ENCODE measurements around the gene STOML2. TPM values are rescaled to one million over a fixed set of nuclear protein-coding genes. Genes with fewer than 3 reads are reported as not detected.

The STOML2 gene
- total and polyA plus RNA-seq, 2 donors (not counting 3 experiments of a cell fraction or from before 2014, with no cell fraction given): 144 to 187 TPM

DNA sequence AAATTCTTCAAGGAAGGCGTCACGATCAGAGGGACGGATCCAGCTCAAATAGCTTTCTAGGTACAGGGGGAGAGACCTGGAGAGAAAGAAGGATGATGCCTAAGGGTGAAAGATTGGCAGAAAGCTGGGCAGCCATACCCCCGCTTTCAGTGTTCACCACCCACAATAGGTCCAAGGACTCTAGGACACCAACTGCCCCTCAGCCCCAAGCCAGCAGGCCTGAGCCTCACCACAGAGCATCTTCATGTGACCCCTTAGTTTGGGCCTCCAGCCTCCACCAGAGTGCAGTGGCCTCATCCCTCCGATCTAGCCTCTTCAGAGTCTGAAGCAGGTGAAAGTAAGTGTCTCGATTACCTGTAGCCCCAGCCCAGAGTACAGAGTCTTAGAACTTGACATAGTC, 28.8 kb downstream of the STOML2 start:
- H3K4me3 ChIP-seq (replicated peaks in 1 of 3; ENCODE audit: insufficient read depth in 1 of 3, low read depth in 1 of 3, low read length in 3 of 3): no peak overlapping the region
- H3K79me2 ChIP-seq (ENCODE audit: control insufficient read depth, insufficient read depth, low read length): peaks cover 53% of the 10 kb centered on the region
- no peaks in the 10 kb centered on the region for H3K9me3 ChIP-seq (replicated peaks; ENCODE audit: control insufficient read depth, insufficient read depth, low read length)
- POLR2A ChIA-PET: no interaction called here
- dilution Hi-C loops (cut with MboI; ENCODE audit: extremely low pct_ligation_motif_present, low sequenced_read_pairs): no loop called here
- no peak overlapping the region for H3K9ac ChIP-seq (replicated peaks; ENCODE audit: extremely low read depth, insufficient read depth, low read length)
- peaks cover 0 to 9% of the 10 kb centered on the region in 2 experiments for H3K36me3 ChIP-seq (ENCODE audit: control insufficient read depth in 2 of 2, extremely low read depth in 1 of 2, insufficient read depth in 2 of 2, low read length in 2 of 2)
- intact Hi-C loops (cut with micrococcal nuclease): no loop called here
- no TSS peak for BruUV-seq (replicated peaks)
- no peak overlapping the region for H3K27ac ChIP-seq (ENCODE audit: insufficient read depth, low read depth, low read length)
- no peaks in the 10 kb centered on the region for H3K27me3 ChIP-seq (ENCODE audit: control insufficient read depth in 2 of 2, insufficient read depth in 2 of 2, low read length in 2 of 2)
- FAIRE-seq: no peak
- H3K4me2 ChIP-seq (ENCODE audit: insufficient read depth, low read length): no peak overlapping the region
- peaks cover 6% of the 10 kb centered on the region for H4K20me1 ChIP-seq (replicated peaks; ENCODE audit: control insufficient read depth, extremely low read depth, insufficient read depth, low read length)
- TF ChIP-seq MYC (IDR thresholded peaks at IDR 0.05; ENCODE audit: low read depth, low read length) (no peak), EZH2 (IDR thresholded peaks at IDR 0.05; ENCODE audit: borderline replicate concordance, low read depth, low read length, severe bottlenecking) (no peak), GATA2 (IDR thresholded peaks at IDR 0.05; ENCODE audit: insufficient read depth, insufficient read length, low read depth, low read length) (no peak), POLR2A (IDR thresholded peaks at IDR 0.05; ENCODE audit: low read depth, low read length) (no peak), JUN (IDR thresholded peaks at IDR 0.05; ENCODE audit: borderline replicate concordance, insufficient read depth, insufficient read length, low read depth) (no peak), POLR2AphosphoS5 (IDR thresholded peaks at IDR 0.05; ENCODE audit: insufficient read depth, low read depth, low read length) (no peak), FOS (IDR thresholded peaks at IDR 0.05; ENCODE audit: borderline replicate concordance, insufficient read depth, low read length) (no peak), MAX (IDR thresholded peaks at IDR 0.05; ENCODE audit: insufficient read depth, insufficient read length) (no peak)
- TF ChIP-seq, protein P1, sequence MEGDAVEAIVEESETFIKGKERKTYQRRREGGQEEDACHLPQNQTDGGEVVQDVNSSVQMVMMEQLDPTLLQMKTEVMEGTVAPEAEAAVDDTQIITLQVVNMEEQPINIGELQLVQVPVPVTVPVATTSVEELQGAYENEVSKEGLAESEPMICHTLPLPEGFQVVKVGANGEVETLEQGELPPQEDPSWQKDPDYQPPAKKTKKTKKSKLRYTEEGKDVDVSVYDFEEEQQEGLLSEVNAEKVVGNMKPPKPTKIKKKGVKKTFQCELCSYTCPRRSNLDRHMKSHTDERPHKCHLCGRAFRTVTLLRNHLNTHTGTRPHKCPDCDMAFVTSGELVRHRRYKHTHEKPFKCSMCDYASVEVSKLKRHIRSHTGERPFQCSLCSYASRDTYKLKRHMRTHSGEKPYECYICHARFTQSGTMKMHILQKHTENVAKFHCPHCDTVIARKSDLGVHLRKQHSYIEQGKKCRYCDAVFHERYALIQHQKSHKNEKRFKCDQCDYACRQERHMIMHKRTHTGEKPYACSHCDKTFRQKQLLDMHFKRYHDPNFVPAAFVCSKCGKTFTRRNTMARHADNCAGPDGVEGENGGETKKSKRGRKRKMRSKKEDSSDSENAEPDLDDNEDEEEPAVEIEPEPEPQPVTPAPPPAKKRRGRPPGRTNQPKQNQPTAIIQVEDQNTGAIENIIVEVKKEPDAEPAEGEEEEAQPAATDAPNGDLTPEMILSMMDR (IDR thresholded peaks at IDR 0.05; ENCODE audit: extremely low read depth in 1 of 2, insufficient read depth in 1 of 2, low read depth in 1 of 2, low read length in 2 of 2): no peak
- H3K4me1 ChIP-seq (ENCODE audit: control insufficient read depth, extremely low read depth, insufficient read depth, low read length): peaks cover 32% of the 10 kb centered on the region
- H2AFZ ChIP-seq (ENCODE audit: low read depth, low read length): no peak overlapping the region
- no peaks in the 10 kb centered on the region for H3K9me1 ChIP-seq (replicated peaks; ENCODE audit: control insufficient read depth, extremely low read depth, insufficient read depth, low read length)
- no peak for DNase-seq (ENCODE audit: low read depth, low spot score)
- CTCF ChIA-PET: no interaction called here

Data from endothelial cell of umbilical vein (primary cell).